Endodermal cell (in vitro differentiated cells): ENCODE data around the gene HIP1. TPM values are rescaled to one million over a fixed set of nuclear protein-coding genes. Genes with fewer than 3 reads are reported as not detected.

ENCODE experiments used
- DNase-seq: peaks from one replicate; pipeline ENCODE4 v3.0.0-alpha.2; 2017
- H3K27ac ChIP-seq: 2 replicates; pipeline ENCODE4 v1.5.1; 2013; ENCODE audit warnings: mild to moderate bottlenecking, low read depth, low read length, moderate library complexity
- H3K27me3 ChIP-seq: 2 replicates; pipeline ENCODE4 v1.6.1; 2013; ENCODE audit warnings: mild to moderate bottlenecking, low read length, moderate library complexity; ENCODE audit not compliant: insufficient read depth, control insufficient read depth, poor library complexity, severe bottlenecking
- H3K36me3 ChIP-seq: 2 replicates; pipeline ENCODE4 v1.7.0; 2013; ENCODE audit warnings: mild to moderate bottlenecking, low read length, moderate library complexity; ENCODE audit not compliant: control insufficient read depth, insufficient read depth
- H3K4me1 ChIP-seq: one replicate; pipeline ENCODE4 v1.7.0; 2013; ENCODE audit warnings: low read length; ENCODE audit not compliant: control insufficient read depth, insufficient read depth
- H3K4me3 ChIP-seq: 2 replicates; pipeline ENCODE4 v1.5.1; 2013; ENCODE audit warnings: mild to moderate bottlenecking, low read length, moderate library complexity
- H3K9ac ChIP-seq: 2 replicates; pipeline ENCODE4 v1.6.1; 2013; ENCODE audit warnings: mild to moderate bottlenecking, low read length, moderate library complexity; ENCODE audit not compliant: poor library complexity, severe bottlenecking; ENCODE audit errors: extremely low read depth
- H3K9me3 ChIP-seq: 2 replicates; pipeline ENCODE4 v1.6.1; 2013; ENCODE audit warnings: mild to moderate bottlenecking, low read length, moderate library complexity; ENCODE audit not compliant: control insufficient read depth
- H3K27ac Mint-ChIP-seq: 2 replicates; pipeline ENCODE4 v1.8.0; 2020; ENCODE audit warnings: mixed read lengths
- H3K27me3 Mint-ChIP-seq: 2 replicates; pipeline ENCODE4 v1.8.0; 2021; ENCODE audit warnings: mild to moderate bottlenecking, mixed read lengths; ENCODE audit not compliant: insufficient read depth
- H3K36me3 Mint-ChIP-seq: 2 replicates; pipeline ENCODE4 v1.8.0; 2020; ENCODE audit warnings: low read depth, mixed read lengths
- H3K4me1 Mint-ChIP-seq: 2 replicates; pipeline ENCODE4 v1.8.0; 2020; ENCODE audit warnings: mixed read lengths
- H3K4me3 Mint-ChIP-seq: 2 replicates; pipeline ENCODE4 v1.8.0; 2020; ENCODE audit warnings: mild to moderate bottlenecking, moderate library complexity, mixed read lengths
- H3K9me3 Mint-ChIP-seq: 2 replicates; pipeline ENCODE4 v1.8.0; 2020; ENCODE audit warnings: mild to moderate bottlenecking, mixed read lengths
- CTCF ChIP-seq: fragments of 200-600 bp; sonication (generic); conservative IDR thresholded peaks from 2 replicates; pipeline ENCODE4 v1.5.0; 2021; ENCODE audit warnings: antibody characterized with exemption, mild to moderate bottlenecking
- WGBS, 2 experiments: methylation state at CpG; one replicate each; pipeline versions ENCODE4 v1.1.5 to v1.1.7; 2013; ENCODE audit warnings: missing lambda C conversion rate in 2 of 2, mixed read lengths in 1 of 2; ENCODE audit not compliant: insufficient coverage in 1 of 2, insufficient read length in 1 of 2; 5-methylcytosine and 5-hydroxymethylcytosine counted together
- total RNA-seq, 2 donors: library from RNA; stranded (reverse); fragmentation: NEBNext Ultra II Directional in 1 of 2; extraction: Animal tissue kit (Norgen Biotek cat#: 25700) in 1 of 2; gene quantifications; 2 replicates in 1 of 2; 3 replicates in 1 of 2; pipeline ENCODE4 v1.2.1, GENCODE V29; 2021

Gene HIP1
- total RNA-seq, 2 donors from 2014 or later: 64.7 to 70.0 TPM

GRCh38 chr7:75663302-75663907, 75.3 kb downstream of the HIP1 start:
- no peaks in the 10 kb centered on the region for H3K27me3 ChIP-seq
- no peak overlapping the region for H3K9ac ChIP-seq
- H3K4me3 ChIP-seq: no peak overlapping the region
- H3K36me3 ChIP-seq: no peaks in the 10 kb centered on the region
- TF ChIP-seq CTCF: no peak
- no peaks in the 10 kb centered on the region for H3K9me3 ChIP-seq
- Mint-ChIP-seq H3K9me3 (no peaks in the 10 kb centered on the region), H3K4me3 (no peak overlapping the region), H3K27ac (no peak overlapping the region), H3K4me1 (peaks cover 7% of the 10 kb centered on the region), H3K27me3 (no peaks in the 10 kb centered on the region), H3K36me3 (no peaks in the 10 kb centered on the region)
- no peak for DNase-seq
- H3K4me1 ChIP-seq: no peaks in the 10 kb centered on the region
- WGBS, 2 experiments: 85 to 89% methylated on average over 7 to 8 of the region's 8 CpGs
- no peak overlapping the region for H3K27ac ChIP-seq

DNA sequence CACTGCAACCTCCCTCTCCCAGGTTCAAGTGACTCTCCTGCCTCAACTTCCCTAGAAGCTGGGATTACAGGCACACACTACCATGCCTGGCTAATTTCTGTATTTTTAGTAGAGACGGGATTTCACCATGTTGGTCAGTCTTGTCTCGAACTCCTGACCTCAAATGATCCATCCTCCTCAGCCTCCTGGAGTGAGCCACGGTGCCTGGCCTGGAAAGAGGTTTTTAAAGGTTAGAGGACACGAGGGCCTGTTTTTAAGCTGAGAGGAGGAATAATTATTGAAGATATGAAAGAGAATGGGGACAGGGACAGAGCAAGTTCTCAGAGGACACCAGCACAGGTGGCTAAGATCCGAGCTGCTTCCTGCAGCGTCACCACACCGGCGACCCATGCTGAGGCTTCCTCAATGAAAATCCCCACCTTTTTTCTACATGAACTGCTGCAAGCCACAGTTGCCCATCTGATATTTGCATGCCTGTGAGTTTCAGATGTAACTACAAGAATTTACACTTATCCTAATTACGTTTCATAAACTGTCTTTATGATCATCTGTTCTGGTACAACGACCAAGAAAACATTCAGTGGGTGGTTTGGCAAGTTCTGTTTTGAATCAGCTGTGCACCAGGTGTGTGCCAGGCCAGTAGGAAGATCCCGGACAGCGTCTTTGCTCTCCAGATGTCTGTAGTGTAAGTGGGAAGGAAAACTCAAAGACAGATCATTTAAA, 76.0 kb downstream of the HIP1 start:
- WGBS, 2 experiments: 83 to 87% methylated on average over 8 to 12 of the region's 12 CpGs
- H3K27me3 Mint-ChIP-seq: no peaks in the 10 kb centered on the region
- TF ChIP-seq CTCF: no peak

GRCh38 chr7:75660566-75661215, 78.0 kb downstream of the HIP1 start:
- Mint-ChIP-seq H3K4me3 (no peak overlapping the region), H3K27ac (no peak overlapping the region), H3K27me3 (no peaks in the 10 kb centered on the region), H3K9me3 (no peaks in the 10 kb centered on the region), H3K36me3 (no peaks in the 10 kb centered on the region), H3K4me1 (peaks cover 9% of the 10 kb centered on the region)
- Histone ChIP-seq H3K27me3 (no peaks in the 10 kb centered on the region), H3K9me3 (no peaks in the 10 kb centered on the region), H3K4me1 (no peaks in the 10 kb centered on the region), H3K27ac (no peak overlapping the region), H3K9ac (no peak overlapping the region), H3K4me3 (no peak overlapping the region), H3K36me3 (no peaks in the 10 kb centered on the region)
- DNase-seq: no peak
- 94 to 97% methylated on average over 10 to 12 of the region's 13 CpGs for WGBS, 2 experiments
- no peak for TF ChIP-seq CTCF

More for the DNA sequence above, 76.0 kb downstream of the HIP1 start:
- Histone ChIP-seq H3K4me1 (no peaks in the 10 kb centered on the region), H3K36me3 (no peaks in the 10 kb centered on the region), H3K4me3 (no peak overlapping the region), H3K27me3 (no peaks in the 10 kb centered on the region), H3K9me3 (no peaks in the 10 kb centered on the region), H3K9ac (no peak overlapping the region), H3K27ac (no peak overlapping the region)
- no peak overlapping the region for H3K4me3 Mint-ChIP-seq
- H3K36me3 Mint-ChIP-seq: no peaks in the 10 kb centered on the region
- peaks cover 9% of the 10 kb centered on the region for H3K4me1 Mint-ChIP-seq
- DNase-seq: no peak
- no peak overlapping the region for H3K27ac Mint-ChIP-seq
- no peaks in the 10 kb centered on the region for H3K9me3 Mint-ChIP-seq
